Occipital lobe (tissue), 2 donors: Measurements from ENCODE around the gene NAGLU. TPM values are rescaled to one million over a fixed set of nuclear protein-coding genes. Genes with fewer than 3 reads are reported as not detected.
A peak's percentile ranks its signal among the peaks of the same experiment; 100 is the strongest.
"Not testable (repeated sequence)": the region's sequence is repeated elsewhere in the genome, so short reads cannot be mapped to it uniquely, and the experiment has no call there.

Source experiments
- DNase-seq: peaks from one replicate; lab custom pipeline; 2025; lab: John Stamatoyannopoulos, UW
- total RNA-seq: library from RNA; depleted of rRNA; stranded (reverse); fragments of >200 nt; gene quantifications from one replicate; pipeline ENCODE4 v1.2.3, GENCODE V29; 2014

The NAGLU gene
- total RNA-seq, 1 donor from 2014 or later = 8.6 TPM

DNA sequence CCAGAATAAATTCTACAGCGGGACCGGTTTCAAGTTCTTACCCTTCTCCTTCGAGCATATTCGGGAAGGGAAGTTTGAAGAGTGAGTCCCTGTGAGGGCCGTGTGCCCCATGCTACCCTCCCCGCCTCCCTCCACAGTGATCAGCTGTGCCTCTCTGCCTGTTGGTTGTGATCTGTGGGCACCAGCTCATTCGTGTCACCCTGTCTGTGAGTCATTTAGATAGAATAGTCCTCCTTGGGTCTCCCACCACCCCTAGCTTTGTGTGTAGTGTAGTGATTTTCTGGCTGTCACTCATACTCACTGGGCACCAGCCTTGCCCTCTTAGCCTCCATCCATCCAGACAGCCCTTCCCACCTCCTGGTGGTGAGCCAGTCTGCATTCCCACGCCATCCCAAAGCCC lies 15.0 kb upstream of the NAGLU start:
- DNase-seq = no peak

DNA sequence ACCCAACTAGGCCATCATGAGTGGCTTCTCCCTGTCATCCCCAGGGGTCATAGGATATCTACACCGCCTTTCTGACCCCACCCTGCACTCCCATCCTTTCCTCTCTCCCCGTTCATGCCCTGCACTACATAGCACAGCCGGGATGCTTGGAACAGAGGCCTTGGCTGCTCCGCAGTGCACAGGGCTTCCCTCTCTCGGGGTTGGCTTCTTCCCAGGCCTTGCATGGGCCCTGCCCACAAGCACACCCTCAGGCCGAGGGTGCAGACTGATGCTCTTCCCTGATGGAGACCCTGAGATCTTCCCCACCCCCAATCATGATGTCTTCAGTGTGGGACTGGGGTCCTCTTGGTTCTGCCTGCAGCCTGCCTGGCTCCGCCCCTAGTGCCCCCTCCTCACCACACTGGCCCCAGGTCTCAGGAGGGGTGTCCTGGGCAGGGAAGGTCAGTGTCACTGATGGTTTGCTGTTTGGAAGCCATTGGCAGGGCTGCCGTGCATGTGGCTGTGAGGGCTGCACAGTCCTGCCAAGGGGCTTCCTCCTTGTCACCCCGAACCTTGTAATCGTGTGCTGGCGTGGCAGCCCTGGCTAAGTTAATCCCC lies 14.3 kb upstream of the NAGLU start:
- no peak for DNase-seq

DNA sequence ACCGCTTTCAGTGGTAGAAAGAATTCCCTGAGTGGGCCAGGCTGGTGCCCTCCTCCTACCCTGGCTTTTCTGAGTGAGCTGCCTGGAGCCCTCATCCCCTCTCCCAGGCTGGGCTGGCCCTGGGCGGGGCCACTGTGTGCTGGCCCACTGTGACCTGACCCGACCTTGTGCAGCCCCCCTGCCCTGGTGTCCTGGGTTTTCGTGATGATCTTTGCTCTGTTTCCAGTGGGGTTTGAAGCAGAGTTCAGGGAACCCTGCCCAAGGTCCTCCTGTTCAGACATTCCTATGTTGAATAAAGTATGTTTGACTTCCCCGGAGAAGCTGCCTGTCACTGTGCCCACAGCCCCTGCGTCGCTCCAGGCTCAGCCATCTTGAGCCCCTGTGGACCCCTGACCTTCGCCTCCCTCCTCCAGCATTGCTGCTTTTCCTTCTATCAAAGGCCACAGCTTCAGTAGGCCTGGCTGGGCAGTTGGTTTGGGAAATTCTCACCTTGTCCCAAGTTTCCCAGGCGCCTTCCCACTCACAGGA lies 13.7 kb upstream of the NAGLU start:
- no peak for DNase-seq

- no peak for DNase-seq
These were observed 13.2 kb upstream of the NAGLU start for GRCh38 chr17:42522798-42523278.

DNA sequence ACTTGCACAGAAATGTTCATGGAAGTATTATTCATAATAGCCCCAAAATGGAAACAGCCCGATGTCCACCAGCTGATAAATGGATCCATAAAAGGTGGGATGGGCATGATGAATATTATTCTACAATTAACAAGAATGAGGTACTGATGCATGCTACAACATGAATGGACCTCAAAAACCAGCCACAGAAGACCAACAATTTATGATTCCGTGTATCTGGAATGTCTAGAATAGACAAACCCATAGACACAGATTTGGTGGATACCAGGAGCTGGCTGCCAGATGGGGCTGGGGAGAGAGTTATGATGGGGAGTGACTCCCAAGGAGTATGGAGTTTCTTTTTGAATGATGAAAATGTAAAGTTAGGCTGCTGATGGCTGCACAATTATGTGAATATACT lies 10.8 kb upstream of the NAGLU start:
- DNase-seq = no peak

DNA sequence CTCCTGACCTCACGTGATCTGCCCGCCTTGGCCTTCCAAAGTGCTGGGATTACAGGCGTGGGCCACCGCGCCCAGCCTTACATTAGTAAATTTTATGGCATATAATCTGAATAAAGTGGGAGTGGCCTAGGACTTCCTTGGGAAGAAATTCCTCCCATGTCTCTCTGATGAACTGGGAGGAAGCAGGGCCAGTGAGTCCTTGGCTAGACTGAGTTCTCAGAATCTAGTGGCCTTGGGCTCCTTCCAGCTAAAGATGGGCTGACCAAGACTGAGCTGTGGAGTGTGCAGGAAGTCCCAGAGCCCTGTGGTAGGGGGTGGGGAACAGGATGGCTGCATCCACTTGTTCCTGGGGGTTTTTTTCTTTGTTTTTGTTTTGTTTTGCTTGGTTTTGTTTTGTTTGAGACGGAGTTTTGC lies 10.0 kb upstream of the NAGLU start:
- DNase-seq = no peak

- DNase-seq = no peak
These were observed 8.1 kb upstream of the NAGLU start for GRCh38 chr17:42527932-42528331.

GRCh38 chr17:42529061-42529460 lies 7.0 kb upstream of the NAGLU start:
- no peak for DNase-seq

GRCh38 chr17:42530952-42531454 lies 5.0 kb upstream of the NAGLU start:
- no peak for DNase-seq

- peak; percentile 32 for DNase-seq
These were observed 4.3 kb upstream of the NAGLU start for GRCh38 chr17:42531455-42532354.

GRCh38 chr17:42535155-42536047 lies 640 bp upstream of the NAGLU start:
- no peak for DNase-seq

DNA sequence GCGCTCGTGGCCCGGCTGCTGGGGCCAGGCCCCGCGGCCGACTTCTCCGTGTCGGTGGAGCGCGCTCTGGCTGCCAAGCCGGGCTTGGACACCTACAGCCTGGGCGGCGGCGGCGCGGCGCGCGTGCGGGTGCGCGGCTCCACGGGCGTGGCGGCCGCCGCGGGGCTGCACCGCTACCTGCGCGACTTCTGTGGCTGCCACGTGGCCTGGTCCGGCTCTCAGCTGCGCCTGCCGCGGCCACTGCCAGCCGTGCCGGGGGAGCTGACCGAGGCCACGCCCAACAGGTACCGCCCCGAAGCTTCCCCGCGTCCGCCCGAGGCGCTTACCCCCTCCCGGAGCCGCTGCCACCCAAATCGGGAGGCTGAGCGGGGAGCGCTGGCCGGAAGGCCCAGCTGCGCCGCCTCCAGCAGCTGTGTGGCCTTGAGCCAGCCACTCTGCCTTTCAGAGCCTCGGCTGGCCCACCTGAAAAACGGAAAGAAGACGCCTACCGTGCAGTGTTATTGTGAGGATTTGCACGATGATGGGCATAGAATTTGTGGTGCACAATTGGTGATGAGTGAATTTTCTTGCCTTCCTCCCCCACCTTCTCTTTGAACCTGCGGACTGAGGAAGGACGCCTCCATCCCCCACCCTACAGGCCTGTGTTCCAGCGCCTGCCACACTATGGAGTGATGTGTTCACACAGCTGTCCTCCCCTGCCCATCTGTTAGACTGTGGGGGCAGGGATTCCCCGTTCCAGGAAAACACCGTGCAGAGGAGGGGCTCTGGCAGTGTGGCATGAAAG lies 523 bp downstream of the NAGLU start:
- DNase-seq = peak; percentile 74

- no peak for DNase-seq
These were observed 1.2 kb downstream of the NAGLU start for GRCh38 chr17:42537156-42537805.

DNA sequence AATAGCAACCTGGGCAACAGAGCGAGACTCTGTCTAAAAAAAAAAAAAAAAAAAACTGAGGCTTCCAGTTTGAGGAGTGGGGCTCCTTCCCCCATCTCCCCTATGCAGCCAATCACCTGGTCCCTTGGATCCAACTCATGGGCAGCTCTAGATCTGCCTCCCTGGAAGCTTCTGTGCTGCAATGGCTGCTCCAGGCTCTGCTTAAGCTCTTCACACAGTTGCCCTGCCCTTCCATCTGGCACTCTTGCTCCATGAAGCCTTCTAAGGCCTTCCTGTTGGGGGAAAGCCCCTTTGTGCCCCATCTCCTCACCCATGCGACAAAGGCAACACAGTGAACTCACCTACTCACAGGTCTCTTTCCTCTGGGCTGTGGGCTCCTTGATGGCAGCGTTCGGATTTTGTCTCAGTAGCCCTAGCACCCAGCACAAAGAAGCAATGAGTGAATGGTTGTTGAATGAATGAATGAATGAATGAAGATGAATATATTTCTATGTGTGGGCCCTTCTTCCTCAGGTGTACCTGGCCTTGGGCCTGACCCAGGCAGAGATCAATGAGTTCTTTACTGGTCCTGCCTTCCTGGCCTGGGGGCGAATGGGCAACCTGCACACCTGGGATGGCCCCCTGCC lies 1.9 kb downstream of the NAGLU start:
- no peak for DNase-seq

GRCh38 chr17:42538482-42538881 lies 2.4 kb downstream of the NAGLU start:
- DNase-seq = no peak

GRCh38 chr17:42540558-42540957 lies 4.5 kb downstream of the NAGLU start:
- DNase-seq = not testable (repeated sequence)

GRCh38 chr17:42541041-42541833 lies 5.2 kb downstream of the NAGLU start:
- no peak for DNase-seq

- DNase-seq = no peak
These were observed 7.4 kb downstream of the NAGLU start for GRCh38 chr17:42543190-42544079.
